A549 treated with CpdA at 1 μM for 4 hours (cell line): ENCODE data around the gene SUN5. TPM values are rescaled to one million over a fixed set of nuclear protein-coding genes. Genes with fewer than 3 reads are reported as not detected.

Experiments
- total RNA-seq: library from RNA; stranded (reverse); fragments of 200-300 nt; extraction: Qiagen RNA extraction; gene quantifications from 5 replicates; pipeline ENCODE4 v1.2.3, GENCODE V29; 2022; ENCODE audit warnings: low read depth

Gene SUN5
- total RNA-seq: not detected in 5 replicates

GRCh38 chr20:33004141-33004751 is at the start of gene SUN5:
Gene SUN5, minus strand, starts transcription at chr20:33004433. Its CDS starts 93 bp downstream, at chr20:33004340.

GRCh38 chr20:33053291-33054106 is 49.3 kb upstream of the SUN5 start, which contains the start of gene BPIFB3:
Gene BPIFB3, plus strand, starts transcription at chr20:33053903. Its CDS starts 1,533 bp downstream, at chr20:33055436.

GRCh38 chr20:33031531-33031930 is 27.3 kb upstream of the SUN5 start, which contains the start of gene BPIFB6:
Gene BPIFB6, plus strand, starts transcription at chr20:33031648. Its CDS starts 0 bp downstream, at chr20:33031648.

GRCh38 chr20:33007376-33008335 is 3.4 kb upstream of the SUN5 start, which contains the start of gene BPIFB2:
Gene BPIFB2, plus strand, starts transcription at chr20:33007704. Its CDS starts 871 bp downstream, at chr20:33008575.

Other genes with a start within 250 kb of the SUN5 start
- 3.9 to 5.2 TPM (median 4.6 TPM) in 5 replicates for gene DNMT3B, start 242.0 kb downstream of the SUN5 start, total RNA-seq
- gene MAPRE1, start 184.5 kb downstream of the SUN5 start, total RNA-seq: 138 to 168 TPM (median 146 TPM) in 5 replicates
- gene EFCAB8, start 145.5 kb downstream of the SUN5 start, total RNA-seq: not detected in 5 replicates
- not detected in 5 replicates for gene BPIFB2, start 3.3 kb upstream of the SUN5 start, total RNA-seq
- not detected in 5 replicates for gene BPIFB6, start 27.2 kb upstream of the SUN5 start, total RNA-seq
- gene BPIFB3, start 49.5 kb upstream of the SUN5 start, total RNA-seq: not detected in 5 replicates
- gene BPIFB4, start 75.2 kb upstream of the SUN5 start, total RNA-seq: not detected in 5 replicates
- gene BPIFA2, start 163.7 kb upstream of the SUN5 start, total RNA-seq: 0.05 TPM in 1 of 5 replicates, not detected in the others
- not detected in 5 replicates for gene BPIFA3, start 212.9 kb upstream of the SUN5 start, total RNA-seq
- not detected in 5 replicates for gene BPIFA1, start 231.6 kb upstream of the SUN5 start, total RNA-seq